PC-9 (cell line): ENCODE data around the gene IL13RA2. TPM values are rescaled to one million over a fixed set of nuclear protein-coding genes. Genes with fewer than 3 reads are reported as not detected.

Experiments used
- Bru-seq: library from RNA; stranded (reverse); fragments of 400-500 nt; gene quantifications from one replicate; lab custom pipeline; 2021; lab: Mats Ljungman, UMichigan
- BruChase-seq, 2 experiments: library from RNA; stranded (reverse); fragments of 400-500 nt; gene quantifications; one replicate each; lab custom pipeline; 2021; lab: Mats Ljungman, UMichigan
- BruUV-seq: library from RNA; stranded (reverse); fragments of 400-500 nt; replicated peaks from 2 replicates; lab custom pipeline; 2021; lab: Mats Ljungman, UMichigan
- CTCF ChIA-PET: fragments of 300-600 bp; sonication (Branson Sonifier 250); formaldehyde crosslinking; loops from one replicate; lab custom pipeline; 2022; ENCODE audit warnings: antibody characterized with exemption; lab: Charles Lee
- POLR2A ChIA-PET: fragments of 300-600 bp; sonication (Branson Sonifier 250); formaldehyde crosslinking; loops from one replicate; lab custom pipeline; 2022; ENCODE audit warnings: antibody characterized with exemption; ENCODE audit not compliant: unreplicated experiment; lab: Charles Lee
- DNase-seq, 2 experiments: peaks; one replicate each; pipeline versions ENCODE4 v3.0.0 to v3.0.0-alpha.2; 2015 to 2022; ENCODE audit warnings: mixed read lengths in 1 of 2
- H2AFZ ChIP-seq: fragments of 200-600 bp; sonication (generic); 2 replicates; pipeline ENCODE4 v1.8.1; 2017; ENCODE audit warnings: antibody characterized with exemption
- H3F3A ChIP-seq: fragments of 200-600 bp; sonication (generic); 2 replicates; pipeline ENCODE4 v1.8.1; 2017; ENCODE audit warnings: antibody characterized with exemption, mild to moderate bottlenecking, low read depth; ENCODE audit not compliant: insufficient read depth
- H3K27ac ChIP-seq: fragments of 200-600 bp; sonication (generic); 2 replicates; pipeline ENCODE4 v1.6.1; 2016; ENCODE audit warnings: mixed run types
- H3K27me3 ChIP-seq: fragments of 200-600 bp; sonication (generic); 2 replicates; pipeline ENCODE4 v1.6.1; 2016; ENCODE audit warnings: low read depth, mixed run types; ENCODE audit not compliant: insufficient read depth
- H3K36me3 ChIP-seq: fragments of 200-600 bp; sonication (generic); 2 replicates; pipeline ENCODE4 v1.6.1; 2016; ENCODE audit warnings: low read depth, mixed run types
- H3K4me1 ChIP-seq: fragments of 200-600 bp; sonication (generic); replicated peaks from 2 replicates; pipeline ENCODE4 v1.6.1; 2016; ENCODE audit warnings: mixed run types; ENCODE audit not compliant: insufficient read depth
- H3K4me2 ChIP-seq: fragments of 200-600 bp; sonication (generic); 2 replicates; pipeline ENCODE4 v1.6.1; 2017; ENCODE audit warnings: mixed run types
- H3K4me3 ChIP-seq: fragments of 200-600 bp; sonication (generic); 2 replicates; pipeline ENCODE4 v1.6.1; 2016; ENCODE audit warnings: mixed run types
- H3K79me2 ChIP-seq: fragments of 200-600 bp; sonication (generic); 2 replicates; pipeline ENCODE4 v1.6.1; 2017; ENCODE audit warnings: low read depth, mixed run types
- H3K9me2 ChIP-seq: fragments of 200-600 bp; sonication (generic); 2 replicates; pipeline ENCODE4 v1.8.1; 2017; ENCODE audit warnings: mild to moderate bottlenecking; ENCODE audit not compliant: insufficient read depth
- H3K9me3 ChIP-seq: fragments of 200-600 bp; sonication (generic); 2 replicates; pipeline ENCODE4 v1.8.1; 2016; ENCODE audit warnings: low read depth; ENCODE audit not compliant: insufficient read depth
- H4K20me1 ChIP-seq: fragments of 200-600 bp; sonication (generic); 2 replicates; pipeline ENCODE4 v1.8.1; 2017; ENCODE audit not compliant: insufficient read depth
- CTCF ChIP-seq: fragments of 200-600 bp; sonication (generic); conservative IDR thresholded peaks from 2 replicates; pipeline ENCODE4 v1.6.1; 2017; ENCODE audit warnings: mixed run types, antibody characterized with exemption, mild to moderate bottlenecking, moderate library complexity
- EZH2 ChIP-seq: fragments of 200-600 bp; sonication (generic); IDR thresholded peaks from 2 replicates; pipeline ENCODE4 v1.8.0; 2017; ENCODE audit warnings: antibody characterized with exemption, low read depth
- intact Hi-C: fragments of 100-400 bp; cut with micrococcal nuclease; formaldehyde crosslinking; loops from one replicate; pipeline ENCODE4 v1.10.0; 2022; ENCODE audit not compliant: unreplicated experiment
- long read RNA-seq: library from polyadenylated mRNA; stranded (forward); transcript quantifications from one replicate; pipeline ENCODE4 v2.0.0, GENCODE V29; 2022
- total RNA-seq: library from RNA; stranded (reverse); gene quantifications from 2 replicates; pipeline ENCODE4 v1.2.3, GENCODE V29; 2021

Gene IL13RA2
- total RNA-seq (not detected in 2 replicates), Bru-seq, nascent RNA (percentile 12 among the genes with signal in this experiment), BruChase-seq, experiment 1, labeled RNA remaining after a 2-hour chase (not detected), BruChase-seq, experiment 2, labeled RNA remaining after a 6-hour chase (percentile 11 among the genes with signal in this experiment)
- long read RNA-seq = 0 reads

DNA sequence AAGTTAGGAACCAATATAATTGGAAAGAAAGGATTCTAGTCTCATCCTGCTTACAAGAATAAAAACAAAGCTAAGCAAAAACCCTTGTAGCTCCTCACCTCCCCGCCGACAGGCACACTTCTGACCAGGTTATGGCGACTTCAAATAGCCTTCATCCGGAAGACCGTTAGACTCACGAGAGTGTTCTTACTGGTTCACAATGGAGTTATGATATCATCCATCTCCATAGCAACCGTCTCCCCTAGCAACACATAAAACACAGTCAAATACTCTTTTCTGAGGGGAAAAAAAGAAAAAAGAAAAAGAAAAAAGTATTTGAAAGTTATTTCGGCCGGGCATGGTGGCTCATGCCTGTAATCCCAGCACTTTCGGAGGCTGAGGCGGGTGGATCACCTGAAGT lies at the start of gene IL13RA2:
TSS of gene IL13RA2 (minus strand) at position 162 of the 400 bp plus-strand sequence. CDS start 347 bp downstream, outside the sequence.
- H3K9me2 ChIP-seq = no peaks in the 10 kb centered on the region
- DNase-seq = no peak
- ChIA-PET CTCF (interaction anchor here (0.6 to 1.0 kb wide), 3 partner anchors 18 to 308 kb away, joined by 3 to 4 read pairs (median 4); no protein-coding TSS in a partner anchor), POLR2A (no interaction called here)
- no peak within 1 kb of the TSS for H3K4me2 ChIP-seq
- intact Hi-C loops = no loop called here
- peak within 1 kb of the TSS; percentile 72 for H3K27ac ChIP-seq
- H3K4me1 ChIP-seq = peaks cover 38% of the 10 kb centered on the region
- BruUV-seq = no TSS peak
- no peaks in the 10 kb centered on the region for H4K20me1 ChIP-seq
- H3K4me3 ChIP-seq = no peak within 1 kb of the TSS
- peaks cover 7% of the 10 kb centered on the region for H3K9me3 ChIP-seq
- no peaks in the 10 kb centered on the region for H3K79me2 ChIP-seq
- peaks cover 16% of the 10 kb centered on the region for H3F3A ChIP-seq
- no peaks in the 10 kb centered on the region for H3K36me3 ChIP-seq
- H2AFZ ChIP-seq = 0 out of 2 replicates have a peak within 1 kb of the TSS, but pooled peaks have one; percentile 46
- H3K27me3 ChIP-seq = no peaks in the 10 kb centered on the region
- TF ChIP-seq EZH2 (no peak), CTCF (no peak)

GRCh38 chrX:115065304-115065703 lies 47.9 kb upstream of the IL13RA2 start:
- no peaks in the 10 kb centered on the region for H3F3A ChIP-seq
- no peak for DNase-seq
- no peak overlapping the region for H3K4me3 ChIP-seq
- no peaks in the 10 kb centered on the region for H3K9me2 ChIP-seq
- H3K36me3 ChIP-seq = no peaks in the 10 kb centered on the region
- CTCF ChIA-PET = no interaction called here
- no peak overlapping the region for H3K4me2 ChIP-seq
- intact Hi-C loops = no loop called here
- no peak overlapping the region for H2AFZ ChIP-seq
- no peaks in the 10 kb centered on the region for H4K20me1 ChIP-seq
- no peak overlapping the region for H3K27ac ChIP-seq
- H3K9me3 ChIP-seq = no peaks in the 10 kb centered on the region; the same call in 1 of the 2 replicates
- POLR2A ChIA-PET = interaction anchor here (0.6 kb wide), 1 partner anchor 15 kb away, joined by 4 read pairs; no protein-coding TSS in a partner anchor
- no TSS peak for BruUV-seq
- no peaks in the 10 kb centered on the region for H3K4me1 ChIP-seq
- H3K27me3 ChIP-seq = no peaks in the 10 kb centered on the region
- H3K79me2 ChIP-seq = no peaks in the 10 kb centered on the region
- TF ChIP-seq CTCF (no peak), EZH2 (no peak)

GRCh38 chrX:115060013-115060412 lies 42.6 kb upstream of the IL13RA2 start:
- Histone ChIP-seq H4K20me1 (no peaks in the 10 kb centered on the region), H3K36me3 (no peaks in the 10 kb centered on the region), H3K4me2 (no peak overlapping the region), H3K4me3 (no peak overlapping the region), H3K27me3 (no peaks in the 10 kb centered on the region), H3F3A (no peaks in the 10 kb centered on the region), H3K9me3 (no peaks in the 10 kb centered on the region; the same call in 1 of the 2 replicates), H3K4me1 (no peaks in the 10 kb centered on the region), H3K79me2 (no peaks in the 10 kb centered on the region), H3K9me2 (no peaks in the 10 kb centered on the region), H3K27ac (no peak overlapping the region), H2AFZ (peak overlapping the region; percentile 43; the same call in 1 of the 2 replicates)
- ChIA-PET CTCF (no interaction called here), POLR2A (no interaction called here)
- no TSS peak for BruUV-seq
- intact Hi-C loops = no loop called here
- no peak for TF ChIP-seq CTCF
- no peak for DNase-seq
